HG03159 (cell line): ENCODE data around the gene MRPL40.
"Not testable (repeated sequence)": the region's sequence is repeated elsewhere in the genome, so short reads cannot be mapped to it uniquely, and the experiment has no call there.

Experiments used
- ATAC-seq: cut with Tn5 transposase; IDR thresholded peaks from one replicate; pipeline ENCODE4 v1.9.1; 2021; ENCODE audit warnings: mild to moderate bottlenecking, moderate library complexity; ENCODE audit not compliant: unreplicated experiment

MRPL40 gene

DNA sequence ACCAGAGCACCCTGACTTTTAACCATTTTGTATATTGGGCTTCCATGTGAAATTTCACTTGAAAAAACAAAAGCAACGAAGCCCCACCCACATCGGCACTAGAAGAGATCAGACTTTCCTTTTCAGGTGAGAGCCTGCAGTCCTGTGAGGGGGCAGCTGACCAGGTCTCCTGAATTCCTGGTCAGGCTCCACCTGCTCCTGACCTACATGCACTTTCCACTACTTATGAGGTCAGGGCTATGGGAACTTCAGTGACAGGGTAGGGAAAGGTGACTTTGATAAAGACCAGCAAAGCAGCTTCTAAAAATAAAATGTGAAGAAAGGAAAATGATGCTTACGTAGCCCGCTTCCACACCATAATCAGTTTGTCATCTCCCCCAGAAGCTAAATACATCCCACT is 25.5 kb upstream of the MRPL40 start:
- ATAC-seq: no peak

DNA sequence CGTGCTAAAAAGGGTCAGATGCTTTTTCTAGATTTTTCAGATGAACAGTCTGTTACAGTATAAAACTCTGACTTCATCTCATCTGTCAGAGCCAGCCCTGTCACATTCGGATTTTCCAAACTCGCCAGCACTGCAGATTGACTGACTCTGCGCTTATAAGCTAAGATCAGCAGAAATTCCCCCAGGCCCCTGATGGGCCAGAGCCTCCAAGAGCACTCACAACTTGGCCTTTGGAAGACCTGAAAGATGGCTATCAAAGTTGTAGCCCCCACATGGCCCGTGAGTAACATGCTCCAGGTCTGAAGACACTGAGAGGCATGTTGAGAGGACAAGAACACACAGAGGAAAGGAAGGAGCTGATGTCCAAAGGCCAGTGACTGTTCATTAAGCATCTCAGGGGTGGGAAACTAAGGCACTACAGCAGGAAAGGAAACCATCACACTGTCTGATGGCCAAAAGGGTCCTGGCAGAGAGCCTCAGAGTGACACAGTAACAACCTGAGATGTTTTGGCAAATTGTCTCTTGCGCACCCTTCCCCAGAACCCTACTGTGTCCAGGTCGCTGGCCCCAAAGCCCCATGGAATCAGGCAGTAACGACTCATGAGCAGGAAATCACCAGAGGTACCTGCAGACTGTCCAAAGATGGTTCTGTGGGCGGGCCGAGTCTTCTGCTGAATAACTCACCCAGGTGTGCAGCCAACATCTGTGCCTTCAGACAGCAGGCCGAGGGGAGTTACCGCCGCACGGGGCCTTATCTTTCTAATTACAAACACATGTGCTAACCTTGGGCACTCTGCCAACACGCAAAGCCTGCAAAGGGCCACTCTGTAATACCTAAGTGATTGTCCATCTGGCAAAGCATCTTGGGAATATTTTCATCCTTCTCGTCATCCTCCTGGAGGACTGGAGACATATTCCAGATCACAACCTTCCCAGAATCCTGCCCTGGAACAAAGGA is 24.4 kb upstream of the MRPL40 start:
- ATAC-seq: no peak

DNA sequence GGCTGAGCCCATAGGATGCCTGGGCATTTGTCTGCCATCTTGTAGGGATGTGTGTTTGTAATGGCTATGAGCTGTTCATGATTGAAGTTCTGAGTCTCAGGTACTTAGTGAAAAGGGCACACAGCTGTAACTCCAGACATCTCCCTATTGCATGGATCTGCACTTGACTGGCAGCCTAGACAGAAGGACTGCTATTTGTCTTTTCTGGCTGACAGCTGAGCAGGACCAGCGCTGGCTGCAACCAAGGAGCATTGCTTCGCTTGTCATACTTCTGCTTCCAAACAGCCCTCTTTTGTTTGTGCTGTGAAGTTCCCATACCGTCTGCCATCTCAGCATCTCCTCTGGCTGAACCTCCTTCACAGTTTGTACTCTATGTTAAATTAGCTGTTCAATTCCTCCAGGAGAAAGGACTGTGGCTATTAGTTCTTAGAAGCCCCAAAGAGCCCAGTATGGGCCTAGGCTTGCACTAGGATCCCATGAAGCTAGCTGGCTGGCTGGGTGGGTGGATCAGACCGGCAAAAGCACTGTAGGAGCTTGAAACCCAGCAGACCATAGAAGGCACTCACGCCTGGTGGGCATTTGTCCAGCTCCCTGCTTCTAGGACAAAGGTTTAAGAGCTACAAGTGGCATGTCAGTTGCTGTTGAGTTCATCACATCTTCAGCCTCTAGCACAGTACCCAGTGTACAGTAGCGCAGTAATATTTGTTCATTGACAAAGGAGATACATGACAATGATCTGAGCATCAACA is 21.2 kb upstream of the MRPL40 start:
- no peak for ATAC-seq

DNA sequence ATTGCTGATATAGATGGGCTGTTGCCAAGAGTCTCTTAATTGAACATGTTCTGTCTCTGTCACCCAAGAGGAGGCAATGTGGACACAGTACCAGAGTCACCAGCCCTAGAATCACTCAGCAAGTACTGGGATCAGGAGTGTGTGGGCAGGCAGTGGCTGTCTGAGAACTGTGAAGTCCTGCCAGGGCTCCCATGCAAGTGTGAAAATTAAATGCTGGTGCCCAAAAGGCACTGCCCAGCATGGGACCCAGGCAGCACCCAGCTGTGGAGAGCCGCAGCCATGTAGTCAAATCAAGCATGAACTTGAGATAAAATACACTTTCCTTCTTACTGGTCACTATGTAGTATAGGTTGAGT is 20.7 kb upstream of the MRPL40 start:
- ATAC-seq: no peak

DNA sequence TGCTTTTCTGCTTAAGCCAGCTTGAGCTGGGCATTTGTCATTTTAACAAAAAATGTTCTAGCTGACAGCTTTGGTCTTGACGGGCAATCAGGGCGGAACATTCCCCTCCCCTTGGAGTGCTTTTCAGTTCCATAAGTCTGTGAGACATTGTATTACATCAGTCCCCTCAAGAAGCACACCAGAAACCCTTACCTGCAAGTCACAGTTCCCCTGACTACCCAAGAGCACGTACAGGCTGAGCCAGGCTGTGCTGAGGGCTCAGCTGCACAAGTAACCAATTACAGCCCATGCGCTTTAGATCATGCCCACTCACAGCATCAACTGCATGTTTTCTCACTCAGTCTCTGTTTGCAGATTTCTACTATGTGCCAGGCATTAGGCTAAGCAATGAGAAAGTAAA is 19.9 kb upstream of the MRPL40 start:
- ATAC-seq: no peak

DNA sequence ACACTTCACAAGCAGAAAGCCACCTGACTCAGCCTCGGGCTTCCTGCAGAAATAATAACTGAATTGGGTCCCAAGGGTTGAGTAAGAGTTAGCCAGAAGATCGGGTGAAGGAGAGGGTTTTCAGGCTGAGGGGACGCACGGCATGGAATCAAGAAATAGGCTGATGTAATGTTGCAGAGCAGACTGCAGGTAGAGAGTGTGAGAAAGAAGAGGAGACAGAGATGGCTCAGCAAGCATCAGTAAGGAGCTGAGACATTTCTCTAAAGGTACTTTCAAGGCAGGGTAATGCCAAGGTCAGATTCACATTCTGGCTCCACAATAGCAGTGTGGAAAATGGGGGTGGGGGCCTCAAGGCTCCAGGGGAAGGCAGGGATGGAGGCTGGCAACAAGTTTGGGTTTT is 19.4 kb upstream of the MRPL40 start:
- ATAC-seq: no peak

DNA sequence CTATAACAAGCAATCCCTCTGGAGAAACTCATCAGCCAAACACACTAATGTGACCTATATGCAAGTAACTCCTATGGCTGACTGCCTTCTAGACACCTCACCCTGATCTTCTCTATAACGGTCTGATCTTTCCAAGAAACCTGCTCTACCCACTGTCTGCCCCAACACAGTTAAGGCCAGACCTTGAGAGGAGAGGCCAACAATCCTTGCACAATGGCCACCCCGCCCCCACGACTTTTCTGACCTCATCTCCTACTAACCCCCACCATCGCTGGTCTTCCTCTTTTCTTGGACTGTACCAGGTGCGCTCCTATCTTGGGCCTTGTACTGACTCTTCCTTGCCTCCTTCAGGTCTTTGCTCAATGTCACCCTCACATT is 13.3 kb upstream of the MRPL40 start:
- no peak for ATAC-seq

DNA sequence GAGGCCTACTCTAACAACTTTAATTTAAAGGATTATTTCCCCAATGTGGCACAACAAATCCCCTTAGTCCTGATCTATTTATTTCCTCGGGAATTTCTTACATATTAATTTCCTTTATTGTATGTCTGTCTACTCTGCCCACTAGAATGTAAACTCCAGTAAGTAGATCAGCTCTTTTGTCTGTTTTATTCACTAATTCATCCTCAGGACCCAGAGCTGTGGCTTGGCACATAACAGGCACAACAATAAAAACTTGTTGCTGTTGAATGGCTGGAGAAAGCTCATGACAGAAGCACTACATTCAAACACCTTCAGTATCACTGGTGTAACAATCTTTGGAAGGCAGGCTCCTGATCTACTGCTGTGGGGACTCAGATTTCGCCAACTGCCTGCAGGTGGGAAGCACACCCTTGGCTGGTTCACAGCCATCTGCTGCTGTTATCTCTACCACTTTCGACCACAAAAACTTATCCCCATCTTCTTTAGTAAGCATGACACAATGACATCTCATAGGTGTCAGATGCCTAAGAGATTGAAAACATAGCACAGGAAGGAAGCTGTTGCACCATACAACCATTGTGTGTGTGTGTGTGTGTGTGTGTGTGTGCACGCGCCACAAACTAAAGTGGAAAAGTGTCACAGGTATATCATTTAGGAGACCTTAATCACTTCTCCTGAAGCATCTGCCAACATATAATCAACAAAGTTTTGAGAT is 12.7 kb upstream of the MRPL40 start:
- ATAC-seq: peak; percentile 61

DNA sequence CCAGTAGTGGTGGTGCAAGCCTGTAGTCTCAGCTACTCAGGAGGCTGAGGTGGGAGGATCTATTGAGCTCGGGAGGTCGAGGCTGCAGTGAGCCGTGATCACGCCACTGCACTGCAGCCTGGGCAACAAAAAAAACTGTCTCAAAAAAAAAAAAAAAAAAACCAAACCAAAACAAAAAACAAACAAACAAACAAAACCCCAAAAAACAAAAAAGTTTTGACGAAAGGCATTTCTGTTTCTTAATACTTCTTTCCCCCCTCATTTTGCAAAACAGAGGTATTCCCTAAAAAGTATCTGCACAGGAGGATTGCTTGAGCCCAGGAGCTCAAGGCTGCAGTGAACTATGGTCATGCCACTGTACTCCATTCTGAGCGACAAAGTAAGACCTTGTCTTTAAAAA is 12.0 kb upstream of the MRPL40 start:
- no peak for ATAC-seq

DNA sequence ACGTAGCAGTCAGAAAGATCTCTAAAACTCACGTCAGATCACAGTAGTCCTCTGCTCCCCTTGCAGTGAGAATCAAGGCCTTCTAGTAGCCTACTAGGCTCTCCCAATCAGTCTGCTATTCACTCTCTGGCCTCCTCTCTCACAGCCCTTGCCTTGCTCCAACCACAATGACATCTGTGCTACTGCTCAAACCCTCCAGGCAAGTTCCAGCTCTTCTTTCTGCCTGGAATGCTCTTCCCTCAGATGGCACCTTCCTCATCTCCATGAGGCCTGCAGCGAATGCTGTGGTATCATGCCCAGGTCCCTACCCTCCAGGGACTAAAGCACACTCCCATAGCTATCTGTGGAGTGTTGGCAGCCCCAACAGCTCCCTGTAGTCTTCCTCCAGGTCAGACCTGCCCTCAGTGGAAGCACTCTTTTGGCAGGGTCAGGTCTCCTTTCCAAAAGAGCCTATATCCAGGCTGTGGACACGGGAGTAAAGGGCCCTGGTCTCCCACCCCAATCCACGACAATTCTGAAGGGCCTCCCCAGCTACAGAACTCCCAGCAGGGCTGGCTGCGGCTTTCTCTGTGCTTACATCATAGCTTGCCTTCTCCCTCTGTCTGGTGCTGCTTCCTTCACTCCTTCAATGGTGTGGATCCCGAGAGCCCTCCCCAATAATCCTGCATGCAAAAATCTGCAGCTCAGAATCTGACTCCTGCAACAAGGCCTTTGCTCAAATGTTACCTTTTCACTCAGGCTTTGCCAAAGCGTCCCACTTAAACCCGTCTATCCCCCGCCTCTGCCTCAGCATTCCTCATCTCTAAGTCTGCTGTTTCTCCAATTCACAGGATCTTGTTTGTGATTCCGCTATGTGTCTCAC is 9.7 kb upstream of the MRPL40 start:
- ATAC-seq: no peak

DNA sequence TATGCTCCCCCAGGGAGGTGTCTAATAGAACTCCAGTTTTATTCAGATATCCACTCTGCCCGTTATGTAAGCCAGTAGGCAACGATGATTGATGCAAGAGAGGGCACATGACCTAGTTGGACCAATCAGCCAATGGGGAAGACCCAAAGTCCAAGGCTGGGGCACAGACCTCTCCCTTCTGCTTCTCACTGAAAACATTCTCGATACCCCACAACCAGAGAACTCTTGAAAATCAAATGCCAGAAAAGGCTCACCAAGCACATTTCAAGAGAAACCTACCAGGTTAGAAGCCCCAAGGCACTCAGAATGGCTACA is 8.2 kb upstream of the MRPL40 start:
- no peak for ATAC-seq

DNA sequence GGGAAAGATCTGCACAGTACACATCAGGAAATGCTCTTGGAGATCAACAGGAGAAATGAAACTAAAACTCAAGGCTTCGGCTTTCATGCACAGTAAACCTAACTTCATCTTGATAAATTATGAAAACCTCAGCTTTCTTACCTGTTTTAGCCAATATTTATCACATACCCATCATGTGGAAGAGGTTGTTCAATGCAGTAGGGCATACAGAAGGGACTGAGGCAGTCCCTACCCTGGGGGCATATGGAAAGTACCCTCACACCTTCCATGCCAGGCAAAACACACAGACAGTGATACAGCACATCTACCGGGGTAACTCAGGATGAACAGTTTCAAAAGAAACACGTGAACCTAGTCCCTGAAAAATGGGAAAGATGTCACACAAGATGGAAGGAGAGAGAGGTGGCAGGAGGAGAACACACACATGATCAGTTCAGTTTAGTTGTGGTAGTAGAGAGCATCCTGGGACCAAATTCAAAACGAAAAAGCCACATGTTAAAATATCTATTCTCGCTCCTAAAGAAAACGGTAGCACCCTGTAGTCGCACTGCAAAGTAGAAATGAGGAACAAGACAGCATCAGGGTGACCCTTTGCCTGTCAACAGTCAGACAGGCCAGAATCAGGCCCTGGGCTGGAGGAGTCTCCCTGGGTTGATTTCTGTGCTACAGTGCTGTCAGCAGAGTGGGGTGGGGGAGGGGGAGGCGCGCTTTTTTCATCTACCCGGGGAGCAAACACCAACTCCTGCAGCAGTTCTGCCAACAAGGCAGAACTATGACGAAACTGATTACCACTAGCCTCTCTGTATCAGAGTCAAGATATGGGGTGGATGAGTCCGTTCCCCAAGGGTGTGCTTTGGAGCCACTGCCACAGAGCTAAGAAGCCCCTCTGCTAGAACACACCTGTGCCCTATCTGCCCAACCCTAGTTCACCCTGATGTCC is 2.1 kb upstream of the MRPL40 start:
- ATAC-seq: no peak

DNA sequence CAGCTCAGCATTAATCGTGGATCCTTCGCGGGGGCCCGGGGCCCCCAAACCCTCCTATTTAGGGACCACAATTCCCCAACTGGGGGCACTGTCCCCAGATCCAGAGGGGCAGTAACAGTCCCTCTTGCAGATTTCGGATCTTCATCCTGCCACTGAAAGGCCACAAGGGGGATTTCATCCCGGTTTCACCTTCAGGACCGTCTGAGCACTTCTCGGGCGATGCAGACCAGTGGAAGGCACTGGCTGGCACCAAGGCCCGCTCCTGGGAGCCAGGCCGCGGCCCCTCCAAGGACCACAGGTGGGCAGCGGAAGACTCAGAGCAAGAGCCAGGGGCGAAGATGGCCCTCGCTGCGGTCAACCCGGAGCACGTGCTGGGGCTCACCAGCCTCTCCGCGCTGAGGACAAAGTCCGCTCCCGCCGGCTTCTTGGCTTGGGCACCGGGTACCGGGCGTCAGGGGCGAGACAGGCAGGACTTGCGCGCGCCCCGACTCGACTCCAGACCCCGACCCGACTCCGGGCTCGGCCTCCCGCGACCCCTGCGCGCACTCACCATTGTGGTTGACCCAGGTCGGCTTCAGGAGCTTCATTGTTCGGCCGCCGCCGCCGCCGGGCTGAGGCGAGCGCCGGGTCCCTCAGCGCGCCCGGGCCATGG is 1.3 kb upstream of the MRPL40 start:
- no peak for ATAC-seq

DNA sequence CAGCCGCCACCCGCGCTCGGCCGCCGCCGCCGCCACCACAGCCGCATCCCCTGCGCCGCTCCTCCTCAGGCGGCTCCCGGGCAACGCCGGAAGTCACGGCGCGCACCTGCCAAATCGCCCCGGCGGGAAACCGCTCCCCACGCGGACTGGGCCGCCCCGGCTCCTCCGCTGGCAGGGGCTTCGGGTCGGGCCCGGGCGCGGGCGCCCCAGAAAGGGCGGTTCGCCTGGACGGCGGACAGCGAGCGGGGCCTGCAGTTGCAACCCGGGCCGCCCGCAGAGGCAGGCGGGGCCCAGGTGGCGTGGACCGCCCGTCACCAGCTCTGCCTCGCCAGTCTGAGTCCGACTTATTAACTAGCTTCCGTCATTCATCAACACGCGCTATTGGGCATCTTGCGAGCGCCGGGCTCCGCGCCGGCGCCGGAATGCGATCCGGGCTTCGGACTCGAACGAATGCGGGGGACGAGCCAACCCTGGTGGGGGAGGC is 654 bp upstream of the MRPL40 start, which contains the start of gene HIRA:
HIRA (minus strand) TSS at position 85 of the 484 bp plus-strand sequence. CDS start 257 bp downstream, outside the sequence.
- ATAC-seq: peak; percentile 49

DNA sequence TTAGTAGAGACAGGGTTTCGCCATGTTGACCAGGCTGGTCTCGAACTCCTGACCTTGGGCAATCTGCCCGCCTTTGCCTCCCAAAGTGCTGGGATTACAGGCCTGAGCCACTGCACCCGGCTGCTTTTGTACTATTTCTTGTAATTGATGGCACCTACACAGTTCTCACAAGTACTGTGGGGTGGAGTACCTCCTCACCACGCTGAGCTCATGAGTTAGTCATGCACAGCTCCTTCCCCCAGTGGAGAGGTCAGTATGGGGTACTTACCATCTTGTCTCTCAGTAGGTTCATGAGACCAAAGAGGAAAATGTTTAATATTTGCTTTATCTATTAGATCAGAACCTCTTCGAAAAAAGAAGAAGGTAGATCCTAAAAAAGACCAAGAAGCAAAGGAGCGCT is 2.1 kb downstream of the MRPL40 start:
- no peak for ATAC-seq

DNA sequence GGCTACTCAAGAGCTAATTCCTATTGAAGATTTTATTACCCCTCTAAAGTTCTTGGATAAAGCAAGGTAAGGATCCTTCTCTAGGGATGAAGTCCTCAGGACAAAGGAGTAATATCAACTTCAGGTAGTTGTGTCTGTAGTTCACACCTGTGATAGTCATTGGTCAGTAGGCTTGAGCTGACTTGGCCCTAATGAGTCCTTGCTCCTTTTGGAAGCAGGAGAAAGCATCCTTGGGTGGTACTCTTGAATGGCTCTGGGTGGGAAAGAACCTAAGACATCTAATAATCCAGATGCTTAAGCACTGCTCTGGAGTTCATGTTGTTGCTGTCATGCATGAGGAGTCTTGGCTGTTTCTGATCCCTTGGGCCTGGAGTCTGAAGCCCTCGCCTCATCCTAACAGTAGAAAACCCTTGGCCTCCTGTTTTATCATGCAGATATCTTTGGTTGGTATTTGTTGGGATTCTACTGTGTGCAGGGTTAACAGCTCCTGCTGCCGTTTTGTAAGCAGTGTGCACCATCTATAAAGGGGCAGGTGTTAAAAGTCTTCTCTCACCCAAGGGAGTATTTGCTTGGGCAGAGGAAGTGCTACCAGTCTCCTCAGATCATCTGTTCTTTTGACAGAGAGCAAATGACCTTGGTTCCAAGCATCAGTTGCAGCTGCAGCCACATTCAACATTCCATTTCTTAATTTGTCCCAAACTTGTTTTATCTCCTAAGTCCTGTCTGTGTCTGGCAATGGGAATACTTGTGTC is 2.7 kb downstream of the MRPL40 start:
- no peak for ATAC-seq

DNA sequence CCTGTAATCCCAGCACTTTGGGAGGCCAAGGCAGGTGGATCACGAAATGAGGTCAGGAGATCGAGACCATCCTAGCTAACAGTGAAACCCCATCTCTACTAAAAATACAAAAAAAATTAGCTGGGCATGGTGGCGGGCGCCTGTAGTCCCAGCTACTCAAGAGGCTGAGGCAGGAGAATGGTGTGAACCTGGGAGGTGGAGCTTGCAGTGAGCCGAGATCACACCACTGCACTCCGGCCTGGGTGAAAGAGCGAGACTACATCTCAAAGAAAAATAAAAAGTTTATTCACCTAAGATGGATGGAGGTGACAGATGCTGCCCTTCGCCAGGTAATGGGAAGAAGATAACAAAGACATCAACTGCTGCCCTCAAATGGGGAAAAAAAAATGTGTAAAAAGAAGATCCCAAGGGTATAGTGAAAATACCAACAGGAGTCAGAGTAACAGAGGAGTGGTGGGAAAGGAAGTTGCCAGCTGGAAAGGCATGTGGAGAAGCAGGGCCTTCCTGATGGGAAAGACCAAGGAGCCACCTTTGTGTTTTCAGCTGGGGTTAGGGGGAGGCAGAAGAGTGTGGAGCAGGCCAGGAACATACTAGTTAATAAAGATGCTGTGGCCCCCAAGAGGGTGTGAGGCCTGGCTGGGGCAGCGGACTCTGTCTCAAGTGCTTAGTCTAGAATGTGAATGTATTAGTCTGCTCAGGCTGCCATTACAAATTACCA is 4.3 kb downstream of the MRPL40 start:
- not testable (repeated sequence) for ATAC-seq

DNA sequence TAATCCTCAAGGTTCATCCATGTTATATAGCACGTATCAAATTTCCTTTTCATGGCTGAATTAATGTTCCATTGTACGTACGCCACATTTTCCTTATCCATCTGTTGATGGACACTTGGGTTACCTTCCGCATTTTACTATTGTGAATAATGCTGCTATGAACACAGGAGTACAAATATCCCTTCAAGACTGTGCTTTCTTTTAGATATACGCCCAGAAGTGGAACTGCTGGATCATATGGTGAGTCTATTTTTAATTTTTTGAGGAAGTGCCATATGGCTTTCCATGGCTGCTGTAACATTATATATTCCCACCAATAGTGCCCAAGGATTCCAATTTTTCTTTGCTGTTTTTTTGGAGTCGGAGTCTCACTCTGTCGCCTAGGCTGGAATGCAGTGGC is 6.0 kb downstream of the MRPL40 start:
- ATAC-seq: no peak
